ENCODE results near the gene C4A. TPM values are rescaled to one million over a fixed set of nuclear protein-coding genes. Genes with fewer than 3 reads are reported as not detected.
A peak's percentile ranks its signal among the peaks of the same experiment; 100 is the strongest.
"Not testable (repeated sequence)": the region's sequence is repeated elsewhere in the genome, so short reads cannot be mapped to it uniquely, and the experiment has no call there.

Gene C4A
- total RNA-seq, 1 donor from 2014 or later = 2.9 TPM

GRCh38 chr6:31961616-31962015 lies 20.2 kb upstream of the C4A start:
- ATAC-seq = no peak

- no peak for ATAC-seq
Measured at GRCh38 chr6:31963921-31964320, 17.9 kb upstream of the C4A start.

DNA sequence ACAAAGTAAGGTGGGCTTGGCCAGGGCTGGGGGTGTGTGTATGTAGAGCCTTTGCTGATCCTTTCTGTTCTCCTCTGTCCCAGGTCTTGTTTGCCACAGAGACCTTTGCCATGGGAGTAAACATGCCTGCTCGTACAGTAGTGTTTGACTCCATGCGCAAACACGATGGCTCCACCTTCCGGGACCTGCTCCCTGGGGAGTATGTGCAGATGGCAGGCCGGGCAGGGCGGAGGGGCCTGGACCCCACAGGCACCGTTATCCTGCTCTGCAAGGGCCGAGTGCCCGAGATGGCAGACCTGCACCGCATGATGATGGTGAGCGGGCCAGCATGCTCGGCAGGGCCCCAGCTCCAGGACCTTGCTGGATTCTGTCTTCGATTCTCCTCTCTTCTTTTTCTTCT lies 16.2 kb upstream of the C4A start:
- ATAC-seq = no peak

- no peak for ATAC-seq
Measured at GRCh38 chr6:31966506-31966905, 15.4 kb upstream of the C4A start.

DNA sequence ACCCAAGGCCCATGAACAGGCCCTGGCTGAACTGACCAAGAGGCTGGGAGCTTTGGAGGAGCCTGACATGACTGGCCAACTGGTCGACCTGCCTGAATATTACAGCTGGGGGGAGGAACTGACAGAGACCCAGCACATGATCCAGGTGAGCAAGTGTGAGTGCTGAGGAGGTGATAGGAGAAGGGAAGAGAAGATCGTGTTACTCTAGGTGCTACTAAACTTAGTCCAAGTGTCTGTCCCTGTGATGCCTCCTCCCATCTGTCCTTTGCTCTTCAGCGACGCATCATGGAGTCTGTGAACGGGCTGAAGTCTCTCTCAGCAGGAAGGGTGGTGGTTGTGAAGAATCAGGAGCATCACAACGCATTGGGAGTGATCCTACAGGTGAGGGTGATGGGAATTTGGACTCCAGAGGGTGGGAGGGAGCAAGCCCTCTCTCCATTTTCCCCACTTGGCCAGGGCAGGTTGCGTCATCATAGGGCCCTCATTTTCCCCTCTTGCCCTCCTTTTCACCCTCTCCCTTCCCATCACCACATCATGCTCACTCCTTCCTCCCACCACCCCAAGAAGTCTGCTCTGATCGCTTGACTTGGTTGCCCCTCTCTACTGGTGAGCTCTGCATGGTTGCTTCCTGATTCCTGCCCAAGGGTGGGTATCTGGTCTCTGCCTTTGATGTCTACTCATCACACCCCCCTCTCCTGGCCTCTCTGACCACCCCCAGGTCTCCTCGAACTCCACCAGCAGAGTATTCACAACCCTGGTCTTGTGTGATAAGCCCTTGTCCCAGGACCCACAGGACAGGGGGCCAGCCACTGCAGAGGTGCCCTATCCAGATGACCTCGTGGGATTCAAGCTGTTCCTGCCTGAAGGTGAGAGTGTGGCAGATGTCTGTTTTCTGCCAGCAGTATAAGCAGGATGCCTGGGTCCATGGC lies 14.6 kb upstream of the C4A start:
- ATAC-seq = no peak

- no peak for ATAC-seq
Measured at GRCh38 chr6:31967926-31968320, 13.9 kb upstream of the C4A start.

- no peak for ATAC-seq
Measured at GRCh38 chr6:31968326-31968725, 13.5 kb upstream of the C4A start.

DNA sequence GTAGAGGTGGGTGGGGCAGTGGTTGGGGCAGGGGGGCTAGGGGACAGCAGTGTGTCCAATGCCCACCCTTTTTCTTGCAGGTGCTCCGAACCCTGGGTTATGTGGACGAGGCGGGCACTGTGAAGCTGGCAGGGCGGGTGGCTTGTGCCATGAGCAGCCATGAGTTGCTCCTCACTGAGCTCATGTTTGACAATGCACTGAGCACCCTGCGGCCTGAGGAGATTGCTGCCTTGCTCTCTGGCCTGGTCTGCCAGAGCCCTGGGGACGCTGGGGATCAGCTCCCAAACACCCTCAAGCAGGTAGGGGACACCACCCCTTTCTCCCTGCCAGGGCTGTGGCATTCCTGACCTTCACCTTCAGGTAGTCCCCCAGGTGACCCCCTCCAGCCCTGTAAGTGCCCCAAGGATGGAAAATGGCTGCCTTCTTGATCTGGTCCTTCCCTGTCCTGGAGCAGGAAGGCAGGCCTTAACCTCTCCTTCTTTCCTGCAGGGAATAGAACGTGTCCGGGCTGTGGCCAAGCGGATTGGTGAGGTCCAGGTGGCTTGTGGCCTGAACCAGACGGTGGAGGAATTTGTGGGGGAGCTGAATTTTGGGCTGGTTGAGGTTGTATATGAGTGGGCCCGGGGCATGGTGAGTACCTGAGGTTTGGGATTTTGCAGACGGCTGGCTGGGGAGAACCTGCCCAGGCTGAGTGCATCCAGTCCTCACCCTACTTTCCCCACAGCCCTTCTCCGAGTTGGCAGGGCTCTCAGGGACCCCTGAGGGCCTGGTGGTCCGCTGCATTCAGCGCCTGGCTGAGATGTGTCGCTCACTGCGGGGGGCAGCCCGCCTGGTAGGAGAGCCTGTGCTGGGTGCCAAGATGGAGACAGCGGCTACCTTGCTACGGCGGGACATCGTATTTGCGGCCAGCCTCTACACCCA lies 12.8 kb upstream of the C4A start:
- ATAC-seq = no peak

GRCh38 chr6:31969712-31970603 lies 11.9 kb upstream of the C4A start:
- no peak for ATAC-seq

- ATAC-seq = no peak
Measured at GRCh38 chr6:31970604-31971271, 11.1 kb upstream of the C4A start.

GRCh38 chr6:31971279-31971992 lies 10.4 kb upstream of the C4A start:
- ATAC-seq = peak; percentile 2

- ATAC-seq = peak; percentile 93
Measured at GRCh38 chr6:31971993-31972708, 9.7 kb upstream of the C4A start, which contains the start of gene DXO. Gene DXO, minus strand, starts transcription at chr6:31972138. Its CDS starts 463 bp downstream, at chr6:31971675.

- peak; percentile 3 for ATAC-seq
Measured at GRCh38 chr6:31972709-31973350, 9.0 kb upstream of the C4A start.

DNA sequence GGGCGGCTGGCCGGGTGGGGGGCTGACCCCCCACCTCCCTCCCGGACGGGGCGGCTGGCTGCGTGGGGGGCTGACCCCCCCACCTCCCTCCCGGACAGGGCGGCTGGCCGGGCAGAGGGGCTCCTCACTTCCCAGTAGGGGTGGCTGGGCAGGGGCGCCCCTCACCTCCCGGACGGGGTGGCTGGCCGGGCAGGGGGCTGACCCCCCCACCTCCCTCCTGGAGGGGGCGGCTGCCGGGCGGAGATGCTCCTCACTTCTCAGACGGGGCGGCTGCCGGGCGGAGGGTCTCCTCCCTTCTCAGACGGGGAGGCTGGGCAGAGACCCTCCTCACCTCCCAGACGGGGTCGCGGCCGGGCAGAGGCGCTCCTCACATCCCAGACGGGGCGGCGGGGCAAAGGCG lies 5.8 kb upstream of the C4A start:
- not testable (repeated sequence) for ATAC-seq

- no peak for ATAC-seq
Measured at GRCh38 chr6:31977816-31978431, 3.9 kb upstream of the C4A start.

GRCh38 chr6:31978831-31979230 lies 3.0 kb upstream of the C4A start:
- no peak for ATAC-seq

DNA sequence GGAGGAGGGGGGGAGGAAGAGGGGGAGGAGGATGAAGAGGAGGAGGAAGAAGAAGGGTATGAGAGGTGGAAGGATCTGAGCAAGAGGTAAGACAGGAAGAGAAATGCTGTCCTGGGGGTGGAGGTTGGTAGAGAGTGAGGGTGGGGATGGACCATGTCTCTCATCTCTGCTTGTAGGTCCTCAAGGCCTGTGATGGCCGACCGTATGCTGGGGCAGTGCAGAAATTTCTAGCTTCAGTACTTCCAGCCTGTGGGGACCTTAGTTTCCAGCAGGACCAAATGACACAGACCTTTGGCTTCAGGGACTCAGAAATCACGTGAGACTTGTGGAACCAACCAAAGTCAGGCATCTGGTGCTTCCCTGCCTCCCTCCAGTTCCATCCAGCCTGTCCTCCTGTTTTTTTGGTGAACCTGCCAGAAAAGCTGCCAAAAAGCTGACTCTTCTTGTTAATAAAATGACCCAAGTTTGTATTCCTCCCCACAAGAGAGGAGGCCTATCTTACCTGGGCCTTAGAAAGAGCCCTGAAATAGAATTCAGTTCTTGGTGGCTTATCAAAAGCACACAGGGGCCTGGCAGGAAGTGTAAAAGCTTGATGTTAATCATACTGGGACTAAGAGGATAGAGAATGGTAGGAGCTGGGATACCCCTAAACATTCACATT lies 2.5 kb upstream of the C4A start:
- ATAC-seq = no peak

GRCh38 chr6:31980195-31980876 lies 1.5 kb upstream of the C4A start:
- ATAC-seq = peak; percentile 33

Data from esophagus mucosa (tissue), 1 donor.